GM18502 (cell line): ENCODE measurements around the gene CLTCL1.

Experiments
- ATAC-seq: cut with Tn5 transposase; IDR thresholded peaks from one replicate; pipeline ENCODE4 v1.9.1; 2021; ENCODE audit warnings: mild to moderate bottlenecking; ENCODE audit not compliant: unreplicated experiment, poor library complexity

The CLTCL1 gene

DNA sequence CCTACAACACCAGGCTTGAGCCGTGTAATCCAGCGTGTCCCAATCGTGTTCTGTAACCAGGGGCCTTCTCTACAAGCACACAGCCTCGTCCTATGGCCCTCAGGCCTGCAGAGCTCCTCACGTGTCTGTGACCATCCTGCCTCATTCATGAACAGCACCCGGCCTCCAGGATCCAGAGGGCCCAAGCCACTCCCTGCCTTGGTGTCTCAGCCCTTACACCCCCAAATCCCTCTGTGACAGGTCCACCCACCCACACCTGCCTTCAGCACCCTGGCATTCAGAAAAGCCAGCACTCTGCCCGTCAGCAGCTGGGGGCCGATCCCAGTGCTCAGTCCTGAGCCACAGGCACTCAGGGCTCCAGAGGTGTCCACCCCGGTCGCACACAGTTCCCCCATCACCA is 154.6 kb downstream of the CLTCL1 start:
- ATAC-seq = no peak

GRCh38 chr22:19134874-19135273 is 156.6 kb downstream of the CLTCL1 start:
- ATAC-seq = no peak

DNA sequence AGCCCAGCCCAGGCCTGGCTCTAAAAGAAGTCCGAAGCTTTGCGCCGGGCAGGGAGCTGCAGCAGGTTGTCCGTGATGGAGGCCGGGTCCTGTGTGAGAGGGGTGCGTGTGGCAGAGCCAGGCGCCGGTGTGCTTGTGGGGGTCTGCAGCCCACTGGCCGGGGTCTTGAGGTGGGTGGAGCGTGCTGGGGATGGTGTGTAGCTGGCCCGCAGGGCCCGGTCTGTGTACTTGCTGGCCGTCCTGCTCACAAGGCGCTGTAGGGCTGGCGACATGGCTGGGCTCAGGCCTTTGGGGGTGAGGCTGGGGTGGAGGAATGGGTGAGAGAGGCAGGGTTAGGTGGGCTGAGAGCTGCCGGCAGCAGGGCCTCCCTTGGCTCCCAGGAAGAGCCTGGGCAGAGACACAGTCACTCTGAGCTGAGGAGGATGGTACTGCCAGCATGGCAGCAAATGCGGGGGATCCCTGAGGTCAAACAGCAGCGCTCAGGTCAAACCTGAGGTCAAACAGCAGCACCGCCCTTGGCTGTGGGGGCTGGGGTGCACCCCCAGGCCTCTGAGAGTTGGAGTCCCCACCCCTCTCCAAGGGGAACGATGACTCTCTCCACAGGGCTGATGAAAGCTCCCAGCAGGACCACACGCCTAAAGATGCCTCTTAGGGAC is 157.2 kb downstream of the CLTCL1 start:
- no peak for ATAC-seq

DNA sequence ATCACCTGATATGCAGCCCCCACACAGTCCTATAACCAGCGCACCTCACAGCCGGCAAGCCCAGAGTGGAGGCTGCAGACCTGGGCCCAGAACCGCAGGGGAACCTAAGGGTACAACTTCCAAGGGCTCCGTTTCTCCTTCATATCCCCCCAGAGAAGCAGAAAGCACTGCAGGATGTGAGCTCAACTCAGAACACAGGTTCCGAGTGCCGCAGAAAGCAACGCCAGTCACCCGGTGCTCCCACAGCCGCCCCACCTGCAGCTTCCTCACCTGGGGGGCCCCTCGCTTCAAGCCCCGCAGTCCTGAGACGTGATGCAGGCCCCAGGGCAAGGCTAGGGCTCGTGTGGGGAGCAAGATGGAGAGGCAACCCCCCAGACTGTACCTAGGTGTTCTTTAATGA is 158.0 kb downstream of the CLTCL1 start:
- no peak for ATAC-seq

- no peak for ATAC-seq
Measured at GRCh38 chr22:19132693-19133400, 158.7 kb downstream of the CLTCL1 start.

- no peak for ATAC-seq
Measured at GRCh38 chr22:19132153-19132552, 159.4 kb downstream of the CLTCL1 start.

DNA sequence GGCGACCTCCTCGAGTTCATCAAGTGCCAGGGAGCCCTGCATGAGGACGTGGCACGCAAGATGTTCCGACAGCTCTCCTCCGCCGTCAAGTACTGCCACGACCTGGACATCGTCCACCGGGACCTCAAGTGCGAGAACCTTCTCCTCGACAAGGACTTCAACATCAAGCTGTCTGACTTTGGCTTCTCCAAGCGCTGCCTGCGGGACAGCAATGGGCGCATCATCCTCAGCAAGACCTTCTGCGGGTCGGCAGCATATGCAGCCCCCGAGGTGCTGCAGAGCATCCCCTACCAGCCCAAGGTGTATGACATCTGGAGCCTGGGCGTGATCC is 159.9 kb downstream of the CLTCL1 start:
- no peak for ATAC-seq

DNA sequence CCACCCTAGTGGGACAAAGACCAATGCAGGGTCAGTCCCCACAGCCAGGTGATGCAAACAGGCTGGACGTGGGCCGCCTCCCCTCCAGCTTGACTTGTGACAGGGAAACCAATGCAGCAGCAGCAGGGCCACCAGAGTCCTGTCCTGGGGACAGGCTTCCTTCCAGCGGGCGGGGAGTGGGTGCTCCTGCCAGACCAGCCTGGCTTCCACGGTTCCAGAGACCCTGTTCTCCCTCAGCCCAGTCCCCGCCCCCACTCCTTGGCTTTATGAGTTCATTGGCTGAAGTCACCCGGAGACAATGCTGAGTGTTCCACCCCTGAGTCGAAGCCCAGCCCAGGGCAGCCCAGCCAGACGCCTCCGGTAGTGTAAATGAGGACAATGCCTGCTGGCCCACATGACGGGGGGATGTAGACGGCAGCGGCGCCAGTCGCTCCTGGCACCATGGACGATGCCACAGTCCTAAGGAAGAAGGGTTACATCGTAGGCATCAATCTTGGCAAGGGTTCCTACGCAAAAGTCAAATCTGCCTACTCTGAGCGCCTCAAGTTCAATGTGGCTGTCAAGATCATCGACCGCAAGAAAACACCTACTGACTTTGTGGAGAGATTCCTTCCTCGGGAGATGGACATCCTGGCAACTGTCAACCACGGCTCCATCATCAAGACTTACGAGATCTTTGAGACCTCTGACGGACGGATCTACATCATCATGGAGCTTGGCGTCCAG is 160.4 kb downstream of the CLTCL1 start, which contains the start of gene TSSK2:
TSS of gene TSSK2 (plus strand) at position 350 of the 726 bp plus-strand sequence. CDS start at position 442, 92 bp downstream.
- no peak for ATAC-seq

- ATAC-seq = no peak
Measured at GRCh38 chr22:19129871-19130270, 161.6 kb downstream of the CLTCL1 start.
